Upper lobe of left lung (tissue), 4 donors: ENCODE measurements around the gene SMR3B.

Source experiments
- POLR2A ChIP-seq, 4 donors: fragments of 450-650 bp; IDR thresholded peaks; one replicate each; pipeline ENCODE4 v1.5.1; 2016 to 2017; ENCODE audit warnings: antibody characterized with exemption in 4 of 4, mild to moderate bottlenecking in 2 of 4
- TF ChIP-seq, protein P1 (sequence below), 6 experiments: fragments of 450-650 bp in 4 of 6; fragments of 200-600 bp in 2 of 6; sonication (generic) in 2 of 6; IDR thresholded peaks; one replicate each; pipeline ENCODE4 v1.5.1; 2016 to 2019; ENCODE audit warnings: antibody characterized with exemption in 6 of 6

DNA sequence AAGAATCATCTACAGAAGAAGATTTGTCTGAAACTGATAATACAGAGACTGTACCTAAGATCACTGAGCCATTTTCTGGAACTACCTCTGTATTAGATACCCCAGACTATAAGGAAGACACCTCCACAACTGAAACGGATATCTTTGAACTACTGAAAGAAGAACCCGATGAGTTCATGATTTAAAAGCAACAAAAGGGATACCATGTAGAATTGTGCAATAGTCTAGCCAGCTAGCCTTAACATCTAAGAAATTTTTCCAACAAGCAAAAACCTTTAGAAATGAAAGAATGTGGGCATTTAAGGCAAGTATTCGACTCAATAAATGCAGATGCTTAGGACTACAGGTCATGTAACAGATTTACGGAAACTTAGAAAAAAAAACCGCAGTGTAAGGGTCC lies 46.9 kb upstream of the SMR3B start:
- TF ChIP-seq, protein P1, sequence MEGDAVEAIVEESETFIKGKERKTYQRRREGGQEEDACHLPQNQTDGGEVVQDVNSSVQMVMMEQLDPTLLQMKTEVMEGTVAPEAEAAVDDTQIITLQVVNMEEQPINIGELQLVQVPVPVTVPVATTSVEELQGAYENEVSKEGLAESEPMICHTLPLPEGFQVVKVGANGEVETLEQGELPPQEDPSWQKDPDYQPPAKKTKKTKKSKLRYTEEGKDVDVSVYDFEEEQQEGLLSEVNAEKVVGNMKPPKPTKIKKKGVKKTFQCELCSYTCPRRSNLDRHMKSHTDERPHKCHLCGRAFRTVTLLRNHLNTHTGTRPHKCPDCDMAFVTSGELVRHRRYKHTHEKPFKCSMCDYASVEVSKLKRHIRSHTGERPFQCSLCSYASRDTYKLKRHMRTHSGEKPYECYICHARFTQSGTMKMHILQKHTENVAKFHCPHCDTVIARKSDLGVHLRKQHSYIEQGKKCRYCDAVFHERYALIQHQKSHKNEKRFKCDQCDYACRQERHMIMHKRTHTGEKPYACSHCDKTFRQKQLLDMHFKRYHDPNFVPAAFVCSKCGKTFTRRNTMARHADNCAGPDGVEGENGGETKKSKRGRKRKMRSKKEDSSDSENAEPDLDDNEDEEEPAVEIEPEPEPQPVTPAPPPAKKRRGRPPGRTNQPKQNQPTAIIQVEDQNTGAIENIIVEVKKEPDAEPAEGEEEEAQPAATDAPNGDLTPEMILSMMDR (IDR thresholded peaks at IDR 0.05), result no peak
- TF ChIP-seq POLR2A (IDR thresholded peaks at IDR 0.05), result no peak
